ENCODE measurements around the gene PLCG1. TPM values are rescaled to one million over a fixed set of nuclear protein-coding genes. Genes with fewer than 3 reads are reported as not detected.
A peak's percentile ranks its signal among the peaks of the same experiment; 100 is the strongest.

The PLCG1 gene
- polyA plus RNA-seq, 3 donors, result 112 to 145 (median 120) TPM

GRCh38 chr20:41165001-41165882 is 27.9 kb downstream of the PLCG1 start:
- DNase-seq (ENCODE audit: low read depth in 3 of 3, low spot score in 2 of 3), result no peak

GRCh38 chr20:41166201-41167117 is 29.1 kb downstream of the PLCG1 start:
- no peak for DNase-seq (ENCODE audit: low read depth in 3 of 3, low spot score in 2 of 3)

DNA sequence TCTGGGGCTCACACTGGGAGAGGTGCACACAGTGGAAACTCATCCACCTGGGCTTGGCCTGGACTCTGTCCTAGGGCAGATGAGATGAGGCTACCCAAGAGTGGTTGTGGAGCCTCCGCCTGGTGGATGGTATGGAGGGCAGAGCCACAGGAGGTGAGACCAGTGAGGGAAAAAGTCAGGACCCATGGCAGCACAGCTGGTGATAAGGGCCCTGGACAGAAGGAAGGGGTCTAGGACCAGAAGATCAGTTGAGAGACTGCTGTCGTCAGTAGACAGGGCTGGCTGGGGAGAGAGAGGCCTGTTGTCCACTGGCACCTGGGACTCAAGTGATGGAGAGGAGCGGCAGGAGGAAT is 29.8 kb downstream of the PLCG1 start:
- no peak for DNase-seq (ENCODE audit: low read depth in 3 of 3, low spot score in 2 of 3)

GRCh38 chr20:41167481-41168253 is 30.3 kb downstream of the PLCG1 start:
- DNase-seq (ENCODE audit: low read depth in 3 of 3, low spot score in 2 of 3), result no peak

DNA sequence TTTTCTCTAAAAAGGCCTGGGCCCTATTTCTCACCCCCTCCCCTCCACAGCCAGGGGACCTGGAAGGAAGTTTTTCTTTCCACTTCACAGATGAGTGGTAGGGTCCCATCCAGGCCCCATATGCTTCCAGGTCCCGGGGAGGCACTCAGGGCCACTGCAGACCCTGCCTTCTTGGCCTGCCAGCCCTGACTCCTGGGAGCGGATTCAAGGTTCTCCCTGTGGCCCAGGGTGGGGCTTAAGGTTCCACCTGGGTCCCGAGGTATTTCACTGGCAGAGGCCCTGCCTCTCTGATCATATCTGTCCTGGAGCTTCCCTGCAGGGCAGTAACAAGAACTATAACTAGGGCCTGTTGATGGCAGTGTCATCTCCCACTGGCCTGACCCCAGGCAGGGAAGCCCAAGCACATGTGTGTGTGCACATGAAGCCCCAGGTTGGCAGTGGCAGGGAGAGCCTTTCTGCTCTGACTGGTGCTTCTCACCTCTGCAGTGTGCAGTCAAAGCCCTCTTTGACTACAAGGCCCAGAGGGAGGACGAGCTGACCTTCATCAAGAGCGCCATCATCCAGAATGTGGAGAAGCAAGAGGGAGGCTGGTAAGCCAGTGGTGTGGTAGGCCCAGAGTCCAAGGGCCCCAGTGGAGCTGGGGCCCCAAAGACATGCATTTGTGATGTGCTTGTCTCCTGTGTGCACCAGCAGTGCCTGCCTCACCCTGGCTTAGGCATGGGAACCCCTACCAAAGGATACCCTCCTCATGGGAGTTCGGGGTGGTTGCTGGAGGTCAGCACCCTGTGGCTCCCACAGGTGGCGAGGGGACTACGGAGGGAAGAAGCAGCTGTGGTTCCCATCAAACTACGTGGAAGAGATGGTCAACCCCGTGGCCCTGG is 31.2 kb downstream of the PLCG1 start:
- DNase-seq (ENCODE audit: low read depth in 3 of 3, low spot score in 2 of 3), result no peak

- DNase-seq (ENCODE audit: low read depth in 3 of 3, low spot score in 2 of 3), result no peak
These were observed 31.9 kb downstream of the PLCG1 start for GRCh38 chr20:41169162-41169690.

GRCh38 chr20:41169791-41170351 is 32.5 kb downstream of the PLCG1 start:
- DNase-seq (ENCODE audit: low read depth in 3 of 3, low spot score in 2 of 3), result no peak

DNA sequence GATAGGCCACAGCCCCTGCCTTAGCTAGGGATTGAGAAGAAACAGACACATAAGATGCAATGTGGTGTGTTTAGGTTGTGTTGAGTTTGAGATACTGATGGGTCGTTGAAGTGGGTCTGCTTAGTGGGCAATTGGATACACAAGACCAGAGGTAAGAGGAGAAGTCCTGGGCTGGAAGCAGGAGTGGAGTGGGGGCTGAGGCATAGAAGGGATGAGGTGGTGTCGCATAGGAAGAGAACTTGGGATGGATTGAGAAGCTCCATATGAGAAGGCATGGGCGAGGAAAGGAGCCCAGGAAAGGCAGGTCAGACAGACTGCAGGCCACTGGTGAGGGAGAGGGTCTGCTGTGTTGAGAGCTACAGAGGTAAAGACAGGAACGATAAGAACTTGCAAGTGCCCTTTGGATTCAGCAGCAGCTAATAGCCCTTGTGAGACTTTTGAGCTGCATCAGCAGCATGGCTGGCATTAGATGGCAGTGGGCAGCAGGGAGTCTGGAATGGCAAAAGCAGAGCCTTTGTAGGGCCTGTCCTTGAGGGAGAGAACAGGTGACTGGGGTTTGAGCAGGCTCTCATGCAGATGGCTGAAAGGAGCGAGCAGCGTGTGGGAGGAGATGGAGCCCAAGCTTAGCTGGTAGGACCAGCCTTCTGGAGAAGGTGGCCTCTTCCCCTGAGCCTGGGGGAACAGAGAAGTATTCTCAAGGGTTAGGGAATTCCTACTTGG is 33.2 kb downstream of the PLCG1 start:
- DNase-seq (ENCODE audit: low read depth in 3 of 3, low spot score in 2 of 3), result no peak

DNA sequence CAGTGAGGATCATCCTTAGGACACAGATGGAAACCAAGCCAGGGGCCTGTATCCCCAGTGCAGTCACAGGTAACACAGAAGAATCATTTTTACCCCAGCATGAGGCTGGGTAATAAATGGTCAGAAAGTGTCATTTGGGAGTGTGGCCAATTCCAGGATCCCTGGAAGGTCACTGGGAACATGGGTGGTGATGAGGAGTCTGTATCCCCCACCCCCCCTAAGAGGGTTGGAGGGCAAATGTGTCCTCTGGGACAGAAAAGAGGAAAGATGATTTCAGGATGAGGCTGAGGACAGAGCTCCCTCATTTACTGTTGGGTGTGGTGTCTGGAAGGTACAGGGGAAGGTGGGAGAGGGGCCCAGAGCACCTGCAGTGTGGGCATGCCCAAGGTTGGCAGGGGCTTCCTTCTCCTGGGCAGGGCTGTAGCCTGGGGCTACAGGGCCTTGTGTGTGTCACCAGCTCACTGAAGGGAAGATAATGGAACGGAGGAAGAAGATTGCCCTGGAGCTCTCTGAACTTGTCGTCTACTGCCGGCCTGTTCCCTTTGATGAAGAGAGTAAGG is 34.5 kb downstream of the PLCG1 start:
- no peak for DNase-seq (ENCODE audit: low read depth in 3 of 3, low spot score in 2 of 3)

DNA sequence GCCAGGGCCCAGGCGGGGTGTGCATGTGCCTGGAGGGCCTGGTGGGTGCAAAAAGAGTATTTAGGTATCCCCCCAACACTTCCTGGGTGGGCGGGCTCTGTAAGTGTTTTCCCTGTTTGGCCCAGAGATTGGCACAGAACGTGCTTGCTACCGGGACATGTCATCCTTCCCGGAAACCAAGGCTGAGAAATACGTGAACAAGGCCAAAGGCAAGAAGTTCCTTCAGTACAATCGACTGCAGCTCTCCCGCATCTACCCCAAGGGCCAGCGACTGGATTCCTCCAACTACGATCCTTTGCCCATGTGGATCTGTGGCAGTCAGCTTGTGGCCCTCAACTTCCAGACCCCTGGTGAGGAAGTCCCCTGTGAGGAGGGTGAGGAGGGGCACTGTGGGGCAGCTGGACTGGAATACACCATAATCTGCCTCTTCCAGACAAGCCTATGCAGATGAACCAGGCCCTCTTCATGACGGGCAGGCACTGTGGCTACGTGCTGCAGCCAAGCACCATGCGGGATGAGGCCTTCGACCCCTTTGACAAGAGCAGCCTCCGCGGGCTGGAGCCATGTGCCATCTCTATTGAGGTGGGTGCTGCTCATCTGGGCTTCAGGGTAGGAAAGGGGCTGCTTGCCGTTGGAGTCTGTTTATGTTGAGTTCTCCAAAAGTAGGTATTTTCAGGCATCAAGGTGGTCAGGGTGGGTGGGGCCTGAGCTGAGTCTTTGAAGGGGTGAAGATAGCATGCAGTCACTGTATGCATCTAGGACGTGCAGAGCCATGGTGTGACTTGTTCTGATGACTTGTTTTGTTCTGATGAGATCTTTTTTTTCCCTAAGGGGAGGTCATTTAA is 35.2 kb downstream of the PLCG1 start:
- no peak for DNase-seq (ENCODE audit: low read depth in 3 of 3, low spot score in 2 of 3)

DNA sequence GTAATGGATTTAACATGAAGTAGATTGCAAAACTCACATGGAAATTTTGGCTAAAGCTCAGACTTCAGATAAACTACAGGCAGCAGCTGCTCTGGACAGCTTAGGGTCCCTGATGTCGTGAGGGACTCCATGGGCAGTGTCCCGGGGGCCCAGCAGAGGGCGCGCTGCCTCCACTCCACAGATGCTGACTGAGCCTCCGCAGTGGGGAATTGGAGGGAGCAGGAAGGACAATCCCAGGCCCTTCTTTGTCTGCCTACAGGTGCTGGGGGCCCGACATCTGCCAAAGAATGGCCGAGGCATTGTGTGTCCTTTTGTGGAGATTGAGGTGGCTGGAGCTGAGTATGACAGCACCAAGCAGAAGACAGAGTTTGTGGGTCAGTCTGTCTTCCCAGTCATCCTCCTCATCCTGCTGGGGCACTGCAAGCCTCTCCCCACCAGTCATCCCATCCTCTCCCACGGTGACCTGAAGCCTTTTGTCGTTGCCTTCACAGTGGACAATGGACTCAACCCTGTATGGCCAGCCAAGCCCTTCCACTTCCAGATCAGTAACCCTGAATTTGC is 35.9 kb downstream of the PLCG1 start:
- DNase-seq (ENCODE audit: low read depth in 3 of 3, low spot score in 2 of 3), result peak; percentile 29 to 59 (median 53)

DNA sequence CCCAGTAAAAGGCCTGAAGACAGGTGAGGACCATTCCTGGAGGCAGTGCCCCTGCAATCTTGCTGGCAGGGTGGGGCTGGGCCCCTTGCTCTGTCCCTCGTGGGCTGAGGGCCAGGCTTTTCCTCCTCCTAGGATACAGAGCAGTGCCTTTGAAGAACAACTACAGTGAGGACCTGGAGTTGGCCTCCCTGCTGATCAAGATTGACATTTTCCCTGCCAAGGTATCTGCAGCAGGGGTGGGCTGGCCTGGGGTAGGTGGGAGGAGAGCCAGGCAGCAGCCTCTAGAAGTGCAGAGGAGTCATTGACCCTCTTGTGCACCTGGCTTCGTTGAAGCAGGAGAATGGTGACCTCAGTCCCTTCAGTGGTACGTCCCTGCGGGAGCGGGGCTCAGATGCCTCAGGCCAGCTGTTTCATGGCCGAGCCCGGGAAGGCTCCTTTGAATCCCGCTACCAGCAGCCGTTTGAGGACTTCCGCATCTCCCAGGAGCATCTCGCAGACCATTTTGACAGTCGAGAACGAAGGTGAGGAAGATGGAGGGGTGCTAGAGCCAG is 36.5 kb downstream of the PLCG1 start:
- no peak for DNase-seq (ENCODE audit: low read depth in 3 of 3, low spot score in 2 of 3)

- no peak for DNase-seq (ENCODE audit: low read depth in 3 of 3, low spot score in 2 of 3)
These were observed 37.0 kb downstream of the PLCG1 start for GRCh38 chr20:41174373-41174772.

- no peak for DNase-seq (ENCODE audit: low read depth in 3 of 3, low spot score in 2 of 3)
These were observed 37.4 kb downstream of the PLCG1 start for GRCh38 chr20:41174782-41175181.

DNA sequence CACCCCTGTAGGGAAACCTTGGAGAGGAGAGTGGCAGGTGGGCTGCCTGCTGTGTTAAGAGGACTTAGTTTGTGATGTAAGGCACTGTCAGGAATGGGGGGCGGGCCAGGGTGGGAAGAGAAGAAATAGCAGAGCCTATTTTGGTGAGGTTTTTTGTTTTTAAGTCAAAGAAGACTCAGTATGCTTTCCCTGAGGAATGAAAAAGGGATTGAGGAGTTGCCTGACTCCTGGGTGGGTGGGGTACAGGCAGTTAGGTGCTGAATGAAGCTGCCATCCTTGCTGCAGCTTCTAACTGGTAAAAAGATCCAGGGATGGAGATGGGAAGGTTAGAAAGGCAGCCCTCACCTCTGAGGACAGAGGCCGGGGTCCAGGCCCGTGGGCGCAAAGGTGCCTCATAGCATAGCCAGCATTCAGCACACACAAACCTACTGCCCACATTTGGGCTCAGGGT is 37.9 kb downstream of the PLCG1 start:
- DNase-seq (ENCODE audit: low read depth in 3 of 3, low spot score in 2 of 3), result no peak

GRCh38 chr20:41175727-41176330 is 38.5 kb downstream of the PLCG1 start:
- no peak for DNase-seq (ENCODE audit: low read depth in 3 of 3, low spot score in 2 of 3)

Measured in right renal cortex interstitium (tissue), 3 donors.